HepG2 (cell line): ENCODE data around the gene SERINC4. TPM values are rescaled to one million over a fixed set of nuclear protein-coding genes. Genes with fewer than 3 reads are reported as not detected.
A peak's percentile ranks its signal among the peaks of the same experiment; 100 is the strongest.

ENCODE experiments used
- CENPT ChIP-seq: sonication (generic); formaldehyde crosslinking; IDR thresholded peaks from 2 replicates; pipeline ENCODE4 v1.8.0; 2022; ENCODE audit warnings: low read depth, mild to moderate bottlenecking, moderate library complexity, missing genetic modification reagents
- GABPB1 ChIP-seq: IDR thresholded peaks from 2 replicates; pipeline ENCODE4 v1.6.1; 2016; ENCODE audit warnings: mild to moderate bottlenecking, missing genetic modification reagents, moderate library complexity, missing compliant biosample characterization
- ISX ChIP-seq: sonication (generic); formaldehyde crosslinking; conservative IDR thresholded peaks from 2 replicates; pipeline ENCODE4 v1.5.0; 2020; ENCODE audit warnings: missing genetic modification reagents
- MEIS1 ChIP-seq: sonication (generic); formaldehyde crosslinking; IDR thresholded peaks from 2 replicates; pipeline ENCODE4 v1.9.0; 2021; ENCODE audit warnings: mild to moderate bottlenecking, missing genetic modification reagents, moderate library complexity, borderline replicate concordance
- MTF2 ChIP-seq: sonication (generic); formaldehyde crosslinking; IDR thresholded peaks from 2 replicates; pipeline ENCODE4 v1.5.0; 2020; ENCODE audit warnings: missing genetic modification reagents, borderline replicate concordance
- NFATC3 ChIP-seq: sonication (generic); formaldehyde crosslinking; IDR thresholded peaks from 2 replicates; pipeline ENCODE4 v1.5.1; 2020; ENCODE audit warnings: mild to moderate bottlenecking, missing genetic modification reagents
- ONECUT2 ChIP-seq: sonication (generic); formaldehyde crosslinking; IDR thresholded peaks from 2 replicates; pipeline ENCODE4 v1.4.0; 2020; ENCODE audit warnings: missing genetic modification reagents
- PLRG1 ChIP-seq: fragments of 450-650 bp; conservative IDR thresholded peaks from 2 replicates; pipeline ENCODE4 v1.6.1; 2016
- RAD21 ChIP-seq: fragments of 450-650 bp; formaldehyde crosslinking; IDR thresholded peaks from 2 replicates; pipeline ENCODE4 v1.5.0; 2020; ENCODE audit warnings: mild to moderate bottlenecking
- RXRB ChIP-seq: IDR thresholded peaks from 2 replicates; pipeline ENCODE4 v1.6.1; 2016; ENCODE audit warnings: borderline replicate concordance, missing genetic modification reagents, missing compliant biosample characterization
- SIN3B ChIP-seq: fragments of 150-350 bp; IDR thresholded peaks from 2 replicates; pipeline ENCODE4 v1.6.1; 2014; ENCODE audit warnings: low read length
- SOX13 ChIP-seq, 3 experiments: fragments of 450-650 bp in 1 of 3; sonication (generic) in 1 of 3; formaldehyde crosslinking in 1 of 3; IDR thresholded peaks in 2 of 3; conservative IDR thresholded peaks in 1 of 3; 2 replicates each; pipeline versions ENCODE4 v1.5.0 to v1.6.1; 2016 to 2020; ENCODE audit warnings: antibody characterized with exemption in 1 of 3, mild to moderate bottlenecking in 1 of 3, missing compliant biosample characterization in 1 of 3, missing genetic modification reagents in 1 of 3, moderate library complexity in 1 of 3
- YEATS2 ChIP-seq: sonication (generic); formaldehyde crosslinking; IDR thresholded peaks from 2 replicates; pipeline ENCODE4 v1.4.0; 2020; ENCODE audit warnings: missing genetic modification reagents, borderline replicate concordance
- YEATS4 ChIP-seq: sonication (generic); formaldehyde crosslinking; IDR thresholded peaks from 2 replicates; pipeline ENCODE4 v1.4.0; 2020; ENCODE audit warnings: missing genetic modification reagents, borderline replicate concordance
- ZBTB38 ChIP-seq: sonication (generic); formaldehyde crosslinking; IDR thresholded peaks from 2 replicates; pipeline ENCODE4 v1.5.1; 2020; ENCODE audit warnings: mild to moderate bottlenecking, missing genetic modification reagents
- ZNF282 ChIP-seq: fragments of 450-650 bp; IDR thresholded peaks from 2 replicates; pipeline ENCODE4 v1.6.1; 2018; ENCODE audit not compliant: partially characterized antibody
- ZNF446 ChIP-seq: sonication (generic); formaldehyde crosslinking; IDR thresholded peaks from 2 replicates; pipeline ENCODE4 v1.5.0; 2020; ENCODE audit warnings: mild to moderate bottlenecking, missing genetic modification reagents
- ZNF460 ChIP-seq: sonication (generic); formaldehyde crosslinking; IDR thresholded peaks from 2 replicates; pipeline ENCODE4 v1.5.1; 2020; ENCODE audit warnings: missing genetic modification reagents, mild to moderate bottlenecking, borderline replicate concordance
- ZNF558 ChIP-seq: sonication (generic); formaldehyde crosslinking; IDR thresholded peaks from 2 replicates; pipeline ENCODE4 v1.9.0; 2022; ENCODE audit warnings: mild to moderate bottlenecking, missing genetic modification reagents, borderline replicate concordance
- ZNF672 ChIP-seq: sonication (generic); formaldehyde crosslinking; IDR thresholded peaks from 2 replicates; pipeline ENCODE4 v1.8.1; 2022; ENCODE audit warnings: missing genetic modification reagents
- ZNF674 ChIP-seq: sonication (generic); formaldehyde crosslinking; IDR thresholded peaks from 2 replicates; pipeline ENCODE4 v1.5.0; 2020; ENCODE audit warnings: low read depth, mild to moderate bottlenecking, missing genetic modification reagents
- ZNF850 ChIP-seq: sonication (generic); formaldehyde crosslinking; conservative IDR thresholded peaks from 2 replicates; pipeline ENCODE4 v1.9.0; 2021; ENCODE audit warnings: mild to moderate bottlenecking, missing genetic modification reagents
- polyA plus RNA-seq, 8 experiments: library from polyadenylated mRNA; depleted of rRNA in 3 of 8; stranded (reverse) in 7 of 8; unstranded in 1 of 8; fragments of >200 nt; fragmentation: Illumina TruSeq in 4 of 8; extraction: Trizol in 4 of 8; gene quantifications; 2 replicates each; pipeline versions ENCODE4 v1.2.1 to v1.2.3, GENCODE V29; 2011 to 2016; ENCODE audit warnings: low read depth in 4 of 8, missing spikeins in 1 of 8, mixed read lengths in 1 of 8; ENCODE audit not compliant: insufficient read depth in 1 of 8
- total RNA-seq, 5 experiments: library from RNA; depleted of rRNA; stranded (reverse); fragments of >200 nt; fragmentation: Illumina TruSeq; extraction: Trizol; gene quantifications; 2 replicates each; pipeline ENCODE4 v1.2.3, GENCODE V29; 2016; ENCODE audit warnings: low read depth in 1 of 5
- TF ChIP-seq, protein P1 (sequence below): sonication (generic); formaldehyde crosslinking; IDR thresholded peaks from 2 replicates; pipeline ENCODE4 v1.9.0; 2021; ENCODE audit warnings: missing genetic modification reagents, borderline replicate concordance
- TF ChIP-seq, protein P2 (sequence below): sonication (generic); formaldehyde crosslinking; IDR thresholded peaks from 2 replicates; pipeline ENCODE4 v1.4.0; 2020; ENCODE audit warnings: missing genetic modification reagents
- TF ChIP-seq, protein P3 (sequence below): sonication (generic); formaldehyde crosslinking; IDR thresholded peaks from 2 replicates; pipeline ENCODE4 v1.5.1; 2020; ENCODE audit warnings: missing genetic modification reagents, mild to moderate bottlenecking, borderline replicate concordance
- TF ChIP-seq, protein P4 (sequence below): sonication (generic); formaldehyde crosslinking; IDR thresholded peaks from 2 replicates; pipeline ENCODE4 v1.4.0; 2020; ENCODE audit warnings: missing genetic modification reagents

The SERINC4 gene
- total and polyA plus RNA-seq, 2 of the 13 experiments (the other 11 are each of a cell fraction or from before 2014, with no cell fraction given), result not detected

DNA sequence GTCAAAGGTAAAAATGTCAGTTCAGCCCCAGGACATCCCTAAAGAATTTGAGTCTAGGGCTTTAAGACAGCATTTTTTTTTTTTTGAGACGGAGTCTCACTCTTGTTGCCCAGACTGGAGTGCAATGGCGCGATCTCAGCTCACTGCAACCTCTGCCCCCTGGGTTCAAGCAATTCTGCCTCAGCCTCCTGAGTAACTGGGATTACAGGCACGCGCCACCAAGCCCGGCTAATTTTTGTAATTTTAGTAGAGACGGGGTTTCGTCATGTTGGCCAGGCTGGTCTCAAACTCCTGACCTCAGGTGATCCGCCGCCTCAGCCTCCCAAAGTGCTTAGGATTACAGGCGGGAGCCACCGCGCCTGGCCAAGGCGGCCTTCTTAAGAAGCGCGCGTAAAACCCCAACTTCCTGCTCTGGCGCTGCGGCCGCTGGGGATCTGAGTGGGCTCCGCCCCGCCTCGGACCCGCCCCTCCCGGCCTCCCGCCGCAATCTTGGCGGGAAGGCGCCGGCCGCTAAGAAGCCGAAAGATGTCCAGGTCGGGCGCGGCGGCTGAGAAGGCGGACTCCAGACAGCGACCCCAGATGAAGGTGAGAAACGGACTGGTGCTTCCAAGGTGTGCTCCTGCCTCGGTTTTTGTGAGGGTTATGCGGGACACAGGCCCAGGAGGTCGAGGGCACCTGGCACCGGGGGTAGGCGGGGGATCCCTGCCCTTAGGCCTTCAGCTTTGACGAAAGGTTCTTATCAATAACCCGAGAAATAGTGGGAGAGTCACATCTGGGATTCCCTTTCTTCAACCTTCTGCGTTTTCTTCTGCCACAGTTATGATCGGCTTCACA is 26.7 kb upstream of the SERINC4 start, which contains the start of gene WDR76 (continued):
- TF ChIP-seq MEIS1 (CRISPR knock-in tag) (no peak), ZNF672 (no peak), SOX13 (IDR thresholded peaks at IDR 0.05) (no peak), SOX13 (CRISPR knock-in tag; conservative IDR thresholded peaks at IDR 0.05 in 1 of 2, IDR thresholded peaks at IDR 0.05 in 1 of 2) (no peak), ZNF674 (CRISPR knock-in tag) (no peak), YEATS2 (peak; percentile 29; the same call in 1 of the 2 replicates), ONECUT2 (CRISPR knock-in tag) (no peak), ZNF850 (CRISPR knock-in tag) (no peak), ZNF460 (CRISPR knock-in tag) (peak; percentile 74), RXRB (no peak), ZNF446 (CRISPR knock-in tag) (no peak), ZNF558 (CRISPR knock-in tag) (no peak), YEATS4 (CRISPR knock-in tag) (peak; percentile 51; the same call in 1 of the 2 replicates), SIN3B (no peak), ISX (CRISPR knock-in tag) (no peak), MTF2 (CRISPR knock-in tag) (no peak), ZBTB38 (0 out of 2 replicates have a peak, but pooled peaks have one; percentile 24), RAD21 (no peak), GABPB1 (CRISPR knock-in tag) (peak; percentile 81), PLRG1 (no peak), CENPT (no peak), ZNF282 (no peak), NFATC3 (no peak)
- TF ChIP-seq, protein P1, sequence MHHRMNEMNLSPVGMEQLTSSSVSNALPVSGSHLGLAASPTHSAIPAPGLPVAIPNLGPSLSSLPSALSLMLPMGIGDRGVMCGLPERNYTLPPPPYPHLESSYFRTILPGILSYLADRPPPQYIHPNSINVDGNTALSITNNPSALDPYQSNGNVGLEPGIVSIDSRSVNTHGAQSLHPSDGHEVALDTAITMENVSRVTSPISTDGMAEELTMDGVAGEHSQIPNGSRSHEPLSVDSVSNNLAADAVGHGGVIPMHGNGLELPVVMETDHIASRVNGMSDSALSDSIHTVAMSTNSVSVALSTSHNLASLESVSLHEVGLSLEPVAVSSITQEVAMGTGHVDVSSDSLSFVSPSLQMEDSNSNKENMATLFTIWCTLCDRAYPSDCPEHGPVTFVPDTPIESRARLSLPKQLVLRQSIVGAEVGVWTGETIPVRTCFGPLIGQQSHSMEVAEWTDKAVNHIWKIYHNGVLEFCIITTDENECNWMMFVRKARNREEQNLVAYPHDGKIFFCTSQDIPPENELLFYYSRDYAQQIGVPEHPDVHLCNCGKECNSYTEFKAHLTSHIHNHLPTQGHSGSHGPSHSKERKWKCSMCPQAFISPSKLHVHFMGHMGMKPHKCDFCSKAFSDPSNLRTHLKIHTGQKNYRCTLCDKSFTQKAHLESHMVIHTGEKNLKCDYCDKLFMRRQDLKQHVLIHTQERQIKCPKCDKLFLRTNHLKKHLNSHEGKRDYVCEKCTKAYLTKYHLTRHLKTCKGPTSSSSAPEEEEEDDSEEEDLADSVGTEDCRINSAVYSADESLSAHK (CRISPR knock-in tag), result no peak
- TF ChIP-seq, protein P2, sequence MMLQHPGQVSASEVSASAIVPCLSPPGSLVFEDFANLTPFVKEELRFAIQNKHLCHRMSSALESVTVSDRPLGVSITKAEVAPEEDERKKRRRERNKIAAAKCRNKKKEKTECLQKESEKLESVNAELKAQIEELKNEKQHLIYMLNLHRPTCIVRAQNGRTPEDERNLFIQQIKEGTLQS (CRISPR knock-in tag), result no peak
- TF ChIP-seq, protein P3, sequence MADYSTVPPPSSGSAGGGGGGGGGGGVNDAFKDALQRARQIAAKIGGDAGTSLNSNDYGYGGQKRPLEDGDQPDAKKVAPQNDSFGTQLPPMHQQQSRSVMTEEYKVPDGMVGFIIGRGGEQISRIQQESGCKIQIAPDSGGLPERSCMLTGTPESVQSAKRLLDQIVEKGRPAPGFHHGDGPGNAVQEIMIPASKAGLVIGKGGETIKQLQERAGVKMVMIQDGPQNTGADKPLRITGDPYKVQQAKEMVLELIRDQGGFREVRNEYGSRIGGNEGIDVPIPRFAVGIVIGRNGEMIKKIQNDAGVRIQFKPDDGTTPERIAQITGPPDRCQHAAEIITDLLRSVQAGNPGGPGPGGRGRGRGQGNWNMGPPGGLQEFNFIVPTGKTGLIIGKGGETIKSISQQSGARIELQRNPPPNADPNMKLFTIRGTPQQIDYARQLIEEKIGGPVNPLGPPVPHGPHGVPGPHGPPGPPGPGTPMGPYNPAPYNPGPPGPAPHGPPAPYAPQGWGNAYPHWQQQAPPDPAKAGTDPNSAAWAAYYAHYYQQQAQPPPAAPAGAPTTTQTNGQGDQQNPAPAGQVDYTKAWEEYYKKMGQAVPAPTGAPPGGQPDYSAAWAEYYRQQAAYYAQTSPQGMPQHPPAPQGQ, result no peak
- TF ChIP-seq, protein P4, sequence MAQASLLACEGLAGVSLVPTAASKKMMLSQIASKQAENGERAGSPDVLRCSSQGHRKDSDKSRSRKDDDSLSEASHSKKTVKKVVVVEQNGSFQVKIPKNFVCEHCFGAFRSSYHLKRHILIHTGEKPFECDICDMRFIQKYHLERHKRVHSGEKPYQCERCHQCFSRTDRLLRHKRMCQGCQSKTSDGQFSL (CRISPR knock-in tag), result no peak
